Superior temporal gyrus (tissue), 1 donor: ENCODE results near the gene SLC10A6.

Experiments
- DNase-seq: peaks from one replicate; pipeline ENCODE4 v3.0.0-alpha.2; 2016; ENCODE audit errors: extremely low spot score

Gene SLC10A6

DNA sequence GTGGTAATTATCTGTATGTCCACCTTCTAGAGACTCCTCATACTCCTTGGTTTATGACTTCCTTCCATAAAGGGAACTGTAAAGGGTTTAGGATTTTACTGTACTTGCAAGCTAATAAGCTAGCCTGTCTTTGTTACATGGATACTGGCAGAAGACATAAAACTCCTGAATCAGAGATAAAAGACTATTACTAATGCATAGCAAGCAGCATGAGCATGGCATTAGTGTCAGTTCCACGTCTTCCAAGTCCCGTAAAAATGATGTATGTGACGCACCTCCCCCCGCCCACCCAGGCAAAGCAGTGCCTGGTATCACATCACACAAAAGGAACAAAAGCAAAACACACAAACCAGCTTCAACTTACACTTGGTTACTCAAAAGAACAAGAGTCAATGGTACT lies 71.0 kb downstream of the SLC10A6 start:
- no peak for DNase-seq

- DNase-seq, result no peak
Measured at GRCh38 chr4:86775061-86775460, 74.1 kb downstream of the SLC10A6 start.
